HEK293T (cell line): Measurements from ENCODE around the gene YPEL2.

Experiments used
- CTCF ChIA-PET: fragments of 350-600 bp; formaldehyde crosslinking; extraction: SDS; loops from one replicate; lab custom pipeline; 2021; ENCODE audit warnings: antibody characterized with exemption, inconsistent platforms; lab: Yijun Ruan, JAX
- POLR2A ChIA-PET: fragments of 350-600 bp; formaldehyde crosslinking; extraction: SDS; loops from one replicate; lab custom pipeline; 2020; ENCODE audit warnings: antibody characterized with exemption, inconsistent platforms; lab: Yijun Ruan, JAX
- DNase-seq: peaks from one replicate; pipeline ENCODE4 v3.0.0; 2012; ENCODE audit warnings: mixed read lengths; ENCODE audit errors: extremely low spot score
- ARNT ChIP-seq: fragments of 450-650 bp; IDR thresholded peaks from 2 replicates; pipeline ENCODE4 v1.6.1; 2017; ENCODE audit warnings: mild to moderate bottlenecking
- BHLHE40 ChIP-seq: fragments of 450-650 bp; IDR thresholded peaks from 2 replicates; pipeline ENCODE4 v1.6.1; 2016; ENCODE audit warnings: mild to moderate bottlenecking, moderate library complexity, borderline replicate concordance
- CTBP1 ChIP-seq: fragments of 450-650 bp; IDR thresholded peaks from 2 replicates; pipeline ENCODE4 v1.6.1; 2016; ENCODE audit warnings: borderline replicate concordance
- ELF4 ChIP-seq: fragments of 450-650 bp; IDR thresholded peaks from 2 replicates; pipeline ENCODE4 v1.6.1; 2017; ENCODE audit warnings: antibody characterized with exemption
- FOXA1 ChIP-seq: fragments of 450-650 bp; IDR thresholded peaks from 2 replicates; pipeline ENCODE4 v1.6.1; 2016; ENCODE audit warnings: mild to moderate bottlenecking
- FOXK2 ChIP-seq: fragments of 450-650 bp; IDR thresholded peaks from 2 replicates; pipeline ENCODE4 v1.6.1; 2016; ENCODE audit warnings: mild to moderate bottlenecking
- FOXM1 ChIP-seq: fragments of 450-650 bp; IDR thresholded peaks from 2 replicates; pipeline ENCODE4 v1.6.1; 2017; ENCODE audit warnings: mild to moderate bottlenecking, borderline replicate concordance
- HDGF ChIP-seq: fragments of 450-650 bp; IDR thresholded peaks from 2 replicates; pipeline ENCODE4 v1.6.1; 2017; ENCODE audit warnings: antibody characterized with exemption, borderline replicate concordance
- L3MBTL2 ChIP-seq: fragments of 450-650 bp; conservative IDR thresholded peaks from 2 replicates; pipeline ENCODE4 v1.6.1; 2016; ENCODE audit warnings: mild to moderate bottlenecking
- LEF1 ChIP-seq: fragments of 450-650 bp; IDR thresholded peaks from 2 replicates; pipeline ENCODE4 v1.6.1; 2017; ENCODE audit warnings: mild to moderate bottlenecking, borderline replicate concordance
- NFRKB ChIP-seq: fragments of 450-650 bp; IDR thresholded peaks from 2 replicates; pipeline ENCODE4 v1.6.1; 2016; ENCODE audit warnings: mild to moderate bottlenecking, moderate library complexity
- SP1 ChIP-seq: fragments of 450-650 bp; IDR thresholded peaks from 2 replicates; pipeline ENCODE4 v1.6.1; 2017
- SUZ12 ChIP-seq: fragments of 450-650 bp; IDR thresholded peaks from 2 replicates; pipeline ENCODE4 v1.6.1; 2016; ENCODE audit warnings: mild to moderate bottlenecking
- TARDBP ChIP-seq: fragments of 450-650 bp; IDR thresholded peaks from 2 replicates; pipeline ENCODE4 v1.6.1; 2016
- ZNF384 ChIP-seq: fragments of 450-650 bp; IDR thresholded peaks from 2 replicates; pipeline ENCODE4 v1.6.1; 2016
- TF ChIP-seq, protein P1 (sequence below): fragments of 450-650 bp; IDR thresholded peaks from 2 replicates; pipeline ENCODE4 v1.6.1; 2016

The YPEL2 gene

DNA sequence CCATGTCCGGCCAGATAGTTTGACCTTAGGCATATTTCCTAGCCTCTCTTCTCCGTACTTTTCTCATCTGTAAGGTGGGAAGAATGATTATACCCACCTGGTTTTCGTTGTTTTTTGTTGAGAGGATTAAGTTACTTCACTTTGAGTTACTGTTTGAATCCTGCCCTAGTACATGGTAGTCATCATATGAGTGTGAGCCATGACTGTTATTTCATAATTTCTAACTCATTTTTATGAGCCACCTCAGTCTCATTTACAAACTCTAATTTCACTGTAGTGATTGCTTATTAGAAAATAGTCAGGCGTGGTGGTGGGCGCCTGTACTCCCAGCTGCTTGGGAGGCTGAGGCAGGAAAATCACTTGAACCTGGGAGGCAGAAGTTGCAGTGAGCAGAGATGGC, 45.1 kb downstream of the YPEL2 start:
- TF ChIP-seq LEF1 (no peak), SP1 (no peak), CTBP1 (no peak), ELF4 (no peak), ZNF384 (no peak), FOXA1 (no peak), SUZ12 (no peak), FOXK2 (no peak), ARNT (no peak), NFRKB (no peak), BHLHE40 (no peak), FOXM1 (no peak), TARDBP (no peak), HDGF (no peak), L3MBTL2 (no peak)
- TF ChIP-seq, protein P1, sequence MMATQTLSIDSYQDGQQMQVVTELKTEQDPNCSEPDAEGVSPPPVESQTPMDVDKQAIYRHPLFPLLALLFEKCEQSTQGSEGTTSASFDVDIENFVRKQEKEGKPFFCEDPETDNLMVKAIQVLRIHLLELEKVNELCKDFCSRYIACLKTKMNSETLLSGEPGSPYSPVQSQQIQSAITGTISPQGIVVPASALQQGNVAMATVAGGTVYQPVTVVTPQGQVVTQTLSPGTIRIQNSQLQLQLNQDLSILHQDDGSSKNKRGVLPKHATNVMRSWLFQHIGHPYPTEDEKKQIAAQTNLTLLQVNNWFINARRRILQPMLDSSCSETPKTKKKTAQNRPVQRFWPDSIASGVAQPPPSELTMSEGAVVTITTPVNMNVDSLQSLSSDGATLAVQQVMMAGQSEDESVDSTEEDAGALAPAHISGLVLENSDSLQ: no peak
- POLR2A ChIA-PET: no interaction called here
- no peak for DNase-seq

DNA sequence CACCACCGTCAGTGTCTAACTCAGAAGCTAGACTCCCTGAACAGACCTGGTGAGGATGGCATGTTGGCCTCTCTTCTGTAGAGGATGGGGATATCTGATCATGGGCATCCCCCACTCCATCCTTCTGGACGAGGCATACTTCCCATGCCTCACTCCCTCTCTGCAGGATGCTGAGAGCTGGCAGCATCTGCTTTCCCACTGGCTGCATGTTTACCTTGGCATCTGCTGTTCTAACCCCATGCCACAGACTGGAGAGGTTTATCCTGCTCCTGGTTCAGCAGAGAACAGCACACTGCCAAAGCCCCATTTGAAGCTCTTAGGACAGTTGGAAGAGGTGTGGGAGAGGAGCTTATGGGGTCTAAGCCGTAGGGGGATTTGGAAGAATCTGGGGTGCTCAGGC, 46.0 kb downstream of the YPEL2 start:
- ChIA-PET CTCF (interaction anchor here (1.3 kb wide), 1 partner anchor 12 kb away, joined by 4 read pairs; no protein-coding TSS in a partner anchor), POLR2A (no interaction called here)
- TF ChIP-seq ZNF384 (no peak), SP1 (no peak), SUZ12 (no peak), NFRKB (no peak), L3MBTL2 (no peak), FOXK2 (no peak), TARDBP (no peak), FOXA1 (no peak), ARNT (no peak), FOXM1 (no peak), LEF1 (no peak)
- no peak for DNase-seq

More for the DNA sequence above, 45.1 kb downstream of the YPEL2 start:
- CTCF ChIA-PET: no interaction called here

DNA sequence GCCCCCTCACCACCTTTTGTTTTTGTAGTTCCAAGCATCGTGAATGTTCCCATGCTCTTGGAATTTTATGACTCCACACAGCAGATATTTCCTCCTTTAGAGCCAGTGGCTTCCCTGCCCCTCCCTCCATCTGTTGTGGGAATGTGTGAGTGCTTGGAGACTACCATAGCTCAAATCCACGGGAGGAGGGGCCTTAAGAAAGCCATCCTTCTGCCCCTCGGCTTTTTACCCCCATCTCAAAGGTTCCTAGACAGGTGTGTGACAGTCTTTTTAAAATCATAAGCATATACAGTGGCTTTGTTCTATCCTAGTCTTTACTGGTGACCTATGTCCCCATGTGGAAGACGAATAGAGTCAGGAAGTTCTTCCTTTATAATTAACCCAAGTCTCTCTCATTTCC, 47.2 kb downstream of the YPEL2 start:
- POLR2A ChIA-PET: no interaction called here
- CTCF ChIA-PET: no interaction called here
- no peak for DNase-seq
- TF ChIP-seq BHLHE40 (no peak), FOXA1 (no peak), NFRKB (no peak), SP1 (no peak), FOXM1 (no peak), TARDBP (no peak), ZNF384 (no peak), LEF1 (no peak), ARNT (no peak), CTBP1 (no peak)
- TF ChIP-seq, protein P1: no peak

DNA sequence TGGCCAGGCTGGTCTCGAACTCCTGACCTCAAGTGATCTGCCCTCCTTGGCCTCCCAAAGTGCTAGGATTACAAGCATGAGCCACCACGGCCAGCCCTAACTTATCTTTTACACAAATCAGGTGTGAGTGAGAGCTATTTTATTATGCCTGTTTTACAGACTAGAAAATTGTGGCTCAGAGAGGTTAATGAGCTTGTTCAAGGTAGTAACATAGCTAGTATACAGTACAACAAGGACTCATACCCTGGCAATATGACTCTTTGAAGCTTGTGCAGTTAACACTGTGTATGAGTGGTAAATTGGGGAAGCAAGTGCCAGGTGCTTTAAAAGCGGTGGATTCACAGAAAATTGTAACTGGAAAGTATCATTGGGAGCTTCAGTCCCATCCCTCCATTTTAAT, 49.0 kb downstream of the YPEL2 start:
- DNase-seq: no peak
- TF ChIP-seq ELF4: no peak
- TF ChIP-seq TARDBP: no peak
- TF ChIP-seq ZNF384: no peak
- TF ChIP-seq, protein P1: no peak
- TF ChIP-seq FOXM1: no peak
- no peak for TF ChIP-seq HDGF
- TF ChIP-seq ARNT: no peak
- TF ChIP-seq FOXA1: no peak
- TF ChIP-seq SUZ12: no peak
- TF ChIP-seq FOXK2: no peak
- TF ChIP-seq L3MBTL2: no peak
- TF ChIP-seq SP1: no peak
- no peak for TF ChIP-seq NFRKB
- TF ChIP-seq CTBP1: no peak
- TF ChIP-seq BHLHE40: no peak
- TF ChIP-seq LEF1: no peak
- CTCF ChIA-PET: interaction anchor here (0.6 kb wide), 2 partner anchors 51 to 64 kb away, joined by 3 to 4 read pairs; no protein-coding TSS in a partner anchor
- POLR2A ChIA-PET: no interaction called here

DNA sequence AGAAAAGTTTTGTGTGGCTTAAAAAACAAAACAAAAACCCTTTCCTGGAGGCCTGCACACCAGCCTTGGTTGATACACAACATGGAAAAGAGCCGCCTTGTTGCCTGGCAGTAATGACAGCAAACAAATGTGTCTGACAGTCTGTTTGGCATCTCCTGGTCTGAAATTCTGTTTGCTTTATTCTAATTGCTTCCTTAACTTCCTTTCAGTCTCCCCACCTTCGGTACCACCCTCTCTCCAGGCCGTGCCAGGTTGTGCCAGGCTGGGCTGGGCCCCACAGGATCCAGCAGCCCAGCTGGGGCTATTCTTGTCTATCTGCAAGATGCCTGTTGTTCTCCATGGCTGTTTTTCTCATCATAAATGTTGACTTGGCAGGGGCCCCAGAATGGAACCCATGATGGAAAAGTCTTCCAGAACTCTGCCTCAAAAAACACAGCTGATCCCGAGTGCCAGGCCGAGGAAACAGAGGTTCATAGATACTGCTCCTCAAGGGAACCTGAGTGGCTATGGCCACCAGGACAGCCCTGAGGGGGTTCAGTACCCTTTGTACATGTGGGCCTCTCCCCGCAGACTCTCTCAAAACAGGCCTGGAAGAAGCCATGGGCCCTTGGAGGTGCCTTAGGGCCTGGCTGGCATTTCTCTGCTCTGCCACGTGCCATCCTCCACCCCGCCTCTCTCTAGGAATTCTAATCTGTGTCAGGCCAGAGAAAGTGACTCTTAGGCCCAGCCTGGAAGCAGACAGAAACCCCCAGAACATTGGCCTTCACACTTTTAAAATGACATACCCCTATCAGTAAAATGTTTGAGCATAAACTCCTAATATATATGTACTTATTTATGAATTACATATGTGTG, 50.5 kb downstream of the YPEL2 start:
- CTCF ChIA-PET: interaction anchor here (0.7 kb wide), 1 partner anchor 72 kb away, joined by 3 read pairs; no protein-coding TSS in a partner anchor

DNA sequence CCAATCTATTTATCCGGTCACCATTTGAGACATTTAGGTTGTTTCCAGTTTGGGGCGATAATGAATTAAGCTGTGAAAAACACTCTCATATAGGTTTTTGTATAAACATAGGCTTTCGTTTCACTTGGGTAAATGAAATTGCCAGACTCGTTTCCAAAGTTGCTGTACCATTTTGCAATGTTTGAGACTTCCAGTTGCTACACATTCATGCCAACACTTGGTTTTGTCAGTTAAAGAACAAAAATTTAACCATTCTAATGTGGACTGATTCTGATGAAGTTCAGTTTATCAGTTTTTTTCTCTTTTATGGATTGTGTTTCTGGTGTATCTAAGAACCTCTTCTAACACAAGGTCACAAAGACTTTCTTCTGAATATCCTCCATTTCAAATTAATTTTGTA, 52.4 kb downstream of the YPEL2 start:
- ChIA-PET POLR2A (no interaction called here), CTCF (no interaction called here)
- no peak for DNase-seq
- TF ChIP-seq FOXM1: no peak
- TF ChIP-seq LEF1: no peak
- no peak for TF ChIP-seq BHLHE40
- no peak for TF ChIP-seq CTBP1
- no peak for TF ChIP-seq ELF4
- no peak for TF ChIP-seq ARNT
- TF ChIP-seq ZNF384: no peak
- no peak for TF ChIP-seq SP1
- no peak for TF ChIP-seq FOXK2
- TF ChIP-seq NFRKB: no peak
- TF ChIP-seq TARDBP: no peak
- no peak for TF ChIP-seq L3MBTL2
- TF ChIP-seq SUZ12: no peak
- TF ChIP-seq, protein P1: no peak
- no peak for TF ChIP-seq FOXA1
- TF ChIP-seq HDGF: no peak

More for the DNA sequence above, 50.5 kb downstream of the YPEL2 start:
- TF ChIP-seq FOXM1 (no peak), BHLHE40 (no peak), ELF4 (no peak)
- POLR2A ChIA-PET: no interaction called here
- no peak for DNase-seq
